Ramos (cell line): ENCODE measurements around the gene PCSK5.

Experiments
- in situ Hi-C: fragments of 300-500 bp; cut with MboI; formaldehyde crosslinking; loops from one replicate; pipeline ENCODE4 v1.14.3; 2022; ENCODE audit warnings: low sequenced_read_pairs; ENCODE audit not compliant: unreplicated experiment

PCSK5 gene

GRCh38 chr9:75914002-75914401 is 23.5 kb downstream of the PCSK5 start:
- in situ Hi-C loops, result no loop called here

DNA sequence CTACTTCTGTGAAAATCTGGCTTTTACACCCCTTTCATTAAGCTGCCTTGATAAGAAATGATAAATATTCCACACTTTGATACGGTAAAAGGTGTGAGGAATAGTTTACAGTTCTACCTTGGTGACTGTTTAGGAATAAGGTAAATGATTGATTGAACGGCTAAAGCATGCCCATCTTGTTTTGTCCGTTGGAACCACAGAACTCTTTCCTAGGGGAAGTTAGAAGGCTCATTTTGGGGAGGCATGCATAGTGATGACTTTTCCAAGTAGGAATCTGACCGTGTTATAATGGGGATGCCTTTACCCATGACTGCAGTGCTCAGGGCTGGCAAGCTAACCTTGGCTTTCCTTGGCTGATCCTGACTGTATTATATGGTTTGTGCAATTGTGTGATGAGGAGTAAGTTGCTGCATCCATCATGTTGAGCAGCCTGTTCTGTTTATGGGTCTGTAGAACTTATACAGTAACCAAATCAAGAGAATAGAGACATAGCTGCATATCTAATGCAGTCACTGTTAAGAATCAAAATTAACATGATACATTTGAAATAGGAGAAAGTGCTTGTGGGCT is 24.5 kb downstream of the PCSK5 start:
- in situ Hi-C loops, result no loop called here

GRCh38 chr9:75918154-75918553 is 27.7 kb downstream of the PCSK5 start:
- in situ Hi-C loops, result no loop called here

DNA sequence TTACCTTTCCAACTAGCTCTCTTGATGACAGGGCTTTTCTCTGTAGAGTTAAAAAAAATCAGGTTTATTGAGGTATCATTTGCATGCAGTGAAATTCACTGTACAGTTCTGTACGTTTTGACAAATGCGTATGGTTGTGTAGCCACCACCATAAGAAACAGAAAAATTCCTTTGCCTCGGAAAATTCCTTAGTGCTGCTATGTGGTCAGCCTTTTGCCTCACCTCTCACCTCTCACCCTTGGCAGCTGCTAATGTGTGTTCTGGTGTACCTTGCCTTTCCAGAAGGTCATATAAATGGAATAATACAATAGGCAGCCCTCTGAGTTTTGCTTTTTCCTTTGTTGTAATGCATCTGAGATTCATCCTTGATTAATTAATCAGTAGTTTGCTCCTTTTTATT is 28.4 kb downstream of the PCSK5 start:
- in situ Hi-C loops, result no loop called here

- in situ Hi-C loops, result no loop called here
Measured at GRCh38 chr9:75921391-75922127, 31.1 kb downstream of the PCSK5 start.

DNA sequence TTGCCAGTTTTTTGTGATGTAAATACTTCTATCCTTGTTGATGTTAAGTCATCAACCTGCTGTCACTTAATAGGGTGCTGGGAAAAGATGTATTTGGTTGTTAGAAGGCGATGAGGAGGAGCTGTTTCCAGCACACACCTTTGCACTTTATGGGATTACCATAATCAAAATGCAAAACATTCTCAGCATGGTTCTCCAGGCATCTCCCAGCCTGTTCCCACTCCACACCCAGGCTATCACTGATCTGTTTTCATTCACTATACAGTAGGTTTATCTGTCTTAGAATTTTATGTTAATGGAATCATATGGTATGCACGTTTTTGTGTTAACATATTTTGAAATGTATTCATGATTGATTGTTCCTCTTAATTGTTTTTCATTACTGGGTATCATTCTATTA is 35.9 kb downstream of the PCSK5 start:
- in situ Hi-C loops, result no loop called here

DNA sequence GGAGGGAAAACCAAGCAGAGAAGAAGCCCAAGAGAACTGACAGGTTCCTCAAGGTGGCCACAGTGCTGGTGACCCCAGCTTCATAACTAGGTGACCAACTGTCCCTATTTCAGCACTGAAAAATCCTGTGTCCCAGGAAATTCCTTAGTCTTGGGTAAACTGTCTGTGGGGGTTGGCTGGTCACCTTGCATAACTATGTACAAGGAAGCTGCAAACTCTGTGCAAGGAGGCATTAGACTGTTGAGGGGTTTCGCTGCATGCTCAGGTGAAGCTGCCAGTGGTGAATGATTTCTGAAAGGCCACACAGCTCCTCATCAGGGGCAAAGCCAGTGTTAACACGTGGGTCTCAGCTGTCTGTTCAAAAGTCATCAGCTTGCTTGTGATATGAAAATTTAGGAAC is 36.9 kb downstream of the PCSK5 start:
- in situ Hi-C loops, result no loop called here

DNA sequence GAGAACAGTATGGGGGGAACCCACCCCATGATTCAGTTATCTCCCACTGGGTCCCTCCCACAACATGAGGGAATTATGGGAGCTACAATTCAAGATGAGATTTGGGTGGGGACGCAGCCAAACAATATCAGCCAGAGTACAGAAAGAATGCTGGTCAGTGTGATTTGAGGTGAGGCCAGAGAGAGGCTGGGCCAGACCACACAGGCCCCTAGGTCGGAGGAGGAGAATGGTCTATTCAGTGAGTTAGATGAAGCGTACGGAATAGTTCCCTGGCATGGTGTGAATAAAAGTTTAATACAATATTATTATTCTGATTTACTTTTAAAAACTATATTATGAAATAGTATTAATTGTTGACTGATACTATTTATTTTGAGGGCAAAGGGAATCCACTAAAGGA is 39.7 kb downstream of the PCSK5 start:
- in situ Hi-C loops, result no loop called here

- in situ Hi-C loops, result no loop called here
Measured at GRCh38 chr9:75930730-75931321, 40.4 kb downstream of the PCSK5 start.

DNA sequence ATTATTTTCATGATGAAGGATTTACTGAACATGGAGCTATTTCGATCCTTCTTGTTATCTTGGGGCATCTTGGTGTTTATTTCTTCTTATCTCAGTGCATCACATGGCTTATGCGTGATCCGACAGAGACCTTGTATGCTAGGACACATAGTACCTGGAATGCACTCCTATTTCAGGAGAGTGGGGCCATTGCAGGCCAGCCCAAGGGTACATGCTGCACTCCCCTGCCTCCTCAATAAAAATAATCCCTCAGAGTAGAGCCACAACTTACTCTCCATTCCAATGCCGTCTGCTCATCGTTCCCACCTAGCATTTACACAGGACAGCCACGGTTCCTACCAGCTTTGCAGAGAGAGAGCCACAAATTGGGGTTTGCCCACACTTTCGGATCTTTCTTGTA is 43.5 kb downstream of the PCSK5 start:
- in situ Hi-C loops, result no loop called here

GRCh38 chr9:75935591-75935990 is 45.1 kb downstream of the PCSK5 start:
- in situ Hi-C loops, result no loop called here

GRCh38 chr9:75937521-75938258 is 47.2 kb downstream of the PCSK5 start:
- in situ Hi-C loops, result no loop called here

DNA sequence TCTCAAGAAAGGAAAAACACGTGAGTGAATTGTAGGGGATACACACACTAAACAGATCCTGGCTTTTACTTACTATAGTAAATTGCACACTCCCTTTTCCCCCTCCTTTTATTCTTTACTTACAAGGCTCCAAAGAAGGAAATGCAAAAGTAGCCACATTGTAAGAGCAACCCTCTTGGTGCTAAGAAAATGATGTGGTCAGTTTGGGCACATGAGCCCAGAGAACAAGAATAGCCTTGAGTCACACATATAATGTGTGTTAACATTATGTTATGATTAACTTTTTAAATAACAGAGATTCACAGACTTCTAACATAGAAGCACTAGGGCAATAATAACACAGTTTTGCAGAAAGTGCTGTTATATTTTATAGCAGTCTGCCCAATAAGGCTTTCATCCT is 48.5 kb downstream of the PCSK5 start:
- in situ Hi-C loops, result no loop called here

GRCh38 chr9:75939536-75940111 is 49.2 kb downstream of the PCSK5 start:
- in situ Hi-C loops, result no loop called here

DNA sequence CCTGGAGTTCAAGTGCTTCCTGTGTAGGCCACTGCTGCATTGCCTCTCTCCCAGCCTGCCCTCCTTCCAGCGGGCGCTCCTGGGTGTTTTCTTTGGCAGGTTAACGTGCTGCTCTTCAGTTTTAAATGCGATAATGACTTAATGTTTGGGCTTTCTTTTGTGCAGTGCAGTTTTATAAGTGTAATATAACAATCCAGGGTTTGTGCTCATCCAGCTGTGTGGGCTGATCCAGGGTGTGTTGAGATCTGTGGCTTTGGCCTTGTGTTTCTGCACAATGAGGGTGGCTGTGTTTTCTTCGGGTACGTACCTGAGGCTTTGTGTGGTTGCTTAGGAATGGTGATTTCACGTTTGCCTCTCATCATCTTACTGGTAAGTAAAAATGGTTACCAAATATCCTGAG is 50.6 kb downstream of the PCSK5 start:
- in situ Hi-C loops, result no loop called here

GRCh38 chr9:75941577-75942311 is 51.3 kb downstream of the PCSK5 start:
- in situ Hi-C loops, result no loop called here

- in situ Hi-C loops, result no loop called here
Measured at GRCh38 chr9:75946766-75947165, 56.3 kb downstream of the PCSK5 start.

DNA sequence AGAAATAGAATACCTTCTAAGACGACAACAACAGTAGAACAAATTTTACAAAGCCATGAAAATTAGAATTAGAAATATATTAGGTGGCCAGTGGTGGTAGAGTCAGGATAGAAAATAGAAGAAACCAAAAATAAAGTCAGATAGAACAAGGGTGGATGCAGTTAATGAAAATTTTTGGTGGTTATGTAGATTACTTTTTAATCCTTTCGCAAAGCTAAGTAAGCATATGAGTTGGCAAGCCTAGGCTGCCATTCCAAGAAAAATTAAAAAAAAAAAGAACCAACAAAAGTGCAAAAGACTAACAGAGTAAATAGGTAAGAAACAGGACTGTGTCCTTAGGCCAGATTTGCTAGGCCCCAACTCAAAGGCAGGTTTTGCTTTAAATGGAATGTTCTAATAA is 56.8 kb downstream of the PCSK5 start:
- in situ Hi-C loops, result no loop called here

GRCh38 chr9:75950998-75951397 is 60.5 kb downstream of the PCSK5 start:
- in situ Hi-C loops, result no loop called here

- in situ Hi-C loops, result no loop called here
Measured at GRCh38 chr9:75953218-75953617, 62.7 kb downstream of the PCSK5 start.
